Measurements from ENCODE around the gene NT5C1B. TPM values are rescaled to one million over a fixed set of nuclear protein-coding genes. Genes with fewer than 3 reads are reported as not detected.

NT5C1B gene
- total RNA-seq, 2 donors from 2014 or later = not detected

GRCh38 chr2:18551623-18552022 lies 37.7 kb downstream of the NT5C1B start:
- H3K27me3 Mint-ChIP-seq (ENCODE audit: insufficient read depth) = no peaks in the 10 kb centered on the region
- peaks cover 4% of the 10 kb centered on the region for H3K4me1 Mint-ChIP-seq
- WGBS, 2 experiments (ENCODE audit: insufficient coverage in 1 of 2, insufficient read length in 1 of 2) = 94% methylated on average over 2 of the region's 2 CpGs; no CpG with 5 or more reads in 1 of the 2 experiments
- no peak overlapping the region for H3K27ac Mint-ChIP-seq
- H3K9me3 ChIP-seq (ENCODE audit: control insufficient read depth, low read length) = no peaks in the 10 kb centered on the region
- TF ChIP-seq CTCF (conservative IDR thresholded peaks at IDR 0.05) = no peak
- H3K27me3 ChIP-seq (ENCODE audit: control insufficient read depth, insufficient read depth, low read length, poor library complexity, severe bottlenecking) = peaks cover 7% of the 10 kb centered on the region
- no peak overlapping the region for H3K4me3 ChIP-seq (ENCODE audit: low read length)
- H3K27ac ChIP-seq (ENCODE audit: low read depth, low read length) = no peak overlapping the region
- H3K9ac ChIP-seq (ENCODE audit: extremely low read depth, low read length, poor library complexity, severe bottlenecking) = no peak overlapping the region
- H3K4me1 ChIP-seq (ENCODE audit: control insufficient read depth, insufficient read depth, low read length) = no peaks in the 10 kb centered on the region
- H3K36me3 ChIP-seq (ENCODE audit: control insufficient read depth, insufficient read depth, low read length) = peaks cover 21% of the 10 kb centered on the region
- H3K4me3 Mint-ChIP-seq = no peak overlapping the region
- H3K36me3 Mint-ChIP-seq (ENCODE audit: low read depth) = peaks cover 16% of the 10 kb centered on the region
- no peaks in the 10 kb centered on the region for H3K9me3 Mint-ChIP-seq
- DNase-seq = no peak

GRCh38 chr2:18551169-18551568 lies 38.2 kb downstream of the NT5C1B start:
- Mint-ChIP-seq H3K4me3 (no peak overlapping the region), H3K27ac (no peak overlapping the region), H3K4me1 (peaks cover 9% of the 10 kb centered on the region), H3K36me3 (ENCODE audit: low read depth) (peaks cover 16% of the 10 kb centered on the region), H3K9me3 (no peaks in the 10 kb centered on the region), H3K27me3 (ENCODE audit: insufficient read depth) (no peaks in the 10 kb centered on the region)
- no peak overlapping the region for H3K27ac ChIP-seq (ENCODE audit: low read depth, low read length)
- H3K4me3 ChIP-seq (ENCODE audit: low read length) = no peak overlapping the region
- peaks cover 7% of the 10 kb centered on the region for H3K27me3 ChIP-seq (ENCODE audit: control insufficient read depth, insufficient read depth, low read length, poor library complexity, severe bottlenecking)
- WGBS, 2 experiments (ENCODE audit: insufficient coverage in 1 of 2, insufficient read length in 1 of 2) = no CpG with 5 or more reads among the region's 1 CpG
- peaks cover 3% of the 10 kb centered on the region for H3K4me1 ChIP-seq (ENCODE audit: control insufficient read depth, insufficient read depth, low read length)
- H3K36me3 ChIP-seq (ENCODE audit: control insufficient read depth, insufficient read depth, low read length) = peaks cover 18% of the 10 kb centered on the region
- no peaks in the 10 kb centered on the region for H3K9me3 ChIP-seq (ENCODE audit: control insufficient read depth, low read length)
- DNase-seq = no peak
- TF ChIP-seq CTCF (conservative IDR thresholded peaks at IDR 0.05) = no peak
- no peak overlapping the region for H3K9ac ChIP-seq (ENCODE audit: extremely low read depth, low read length, poor library complexity, severe bottlenecking)

GRCh38 chr2:18550433-18550832 lies 38.9 kb downstream of the NT5C1B start:
- Histone ChIP-seq H3K27me3 (ENCODE audit: control insufficient read depth, insufficient read depth, low read length, poor library complexity, severe bottlenecking) (peaks cover 7% of the 10 kb centered on the region), H3K4me3 (ENCODE audit: low read length) (no peak overlapping the region), H3K27ac (ENCODE audit: low read depth, low read length) (no peak overlapping the region), H3K36me3 (ENCODE audit: control insufficient read depth, insufficient read depth, low read length) (peaks cover 12% of the 10 kb centered on the region), H3K9ac (ENCODE audit: extremely low read depth, low read length, poor library complexity, severe bottlenecking) (no peak overlapping the region), H3K4me1 (ENCODE audit: control insufficient read depth, insufficient read depth, low read length) (peaks cover 8% of the 10 kb centered on the region), H3K9me3 (ENCODE audit: control insufficient read depth, low read length) (no peaks in the 10 kb centered on the region)
- Mint-ChIP-seq H3K9me3 (no peaks in the 10 kb centered on the region), H3K4me1 (peaks cover 15% of the 10 kb centered on the region), H3K36me3 (ENCODE audit: low read depth) (peaks cover 12% of the 10 kb centered on the region), H3K27ac (no peak overlapping the region), H3K27me3 (ENCODE audit: insufficient read depth) (no peaks in the 10 kb centered on the region), H3K4me3 (no peak overlapping the region)
- WGBS, 2 experiments (ENCODE audit: insufficient coverage in 1 of 2, insufficient read length in 1 of 2) = 98% methylated on average over 2 of the region's 2 CpGs; no CpG with 5 or more reads in 1 of the 2 experiments
- TF ChIP-seq CTCF (conservative IDR thresholded peaks at IDR 0.05) = no peak
- no peak for DNase-seq
